ENCODE results near the gene COL15A1.
A peak's percentile ranks its signal among the peaks of the same experiment; 100 is the strongest.

Gene COL15A1

DNA sequence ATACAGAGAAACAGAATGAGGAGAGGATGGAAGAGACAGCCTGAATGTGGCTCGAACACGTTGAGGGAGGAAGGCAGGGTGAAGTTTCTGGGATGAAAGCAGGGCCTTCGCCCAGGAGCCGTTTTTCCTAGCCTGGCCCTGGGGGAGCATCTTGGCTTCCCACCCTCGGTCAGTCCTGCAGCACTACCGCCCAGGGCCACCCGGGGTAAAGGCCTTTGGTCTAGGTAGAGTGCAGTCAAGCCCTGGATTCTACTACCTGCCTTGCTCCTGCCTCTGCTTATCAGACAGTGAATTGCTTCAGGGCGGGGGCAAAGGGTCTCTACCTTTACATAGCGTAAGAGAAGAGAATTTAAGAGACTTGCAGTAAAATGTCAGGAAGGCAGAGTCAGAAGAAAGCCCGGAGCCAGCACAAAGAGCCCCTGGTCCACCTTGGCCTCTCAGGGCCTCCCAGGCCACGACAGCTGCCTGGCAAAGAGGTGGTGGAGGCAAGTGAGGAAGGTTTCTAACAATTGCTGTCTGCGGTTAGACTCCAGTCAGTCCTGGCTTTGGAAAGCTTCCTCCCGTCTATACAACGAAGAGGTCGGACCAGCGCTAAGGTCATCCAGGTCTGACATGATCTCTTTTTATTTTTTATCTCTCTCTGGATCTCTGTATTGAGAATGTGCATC, 17.9 kb downstream of the COL15A1 start:
- Histone ChIP-seq H4K91ac (ENCODE audit: low read depth, low read length) (no peak overlapping the region), H2BK120ac (ENCODE audit: insufficient read depth, low read length, poor library complexity) (no peak overlapping the region), H2AFZ (ENCODE audit: insufficient read depth, low read length, poor library complexity) (no peak overlapping the region), H3K4me2 (ENCODE audit: low read length) (no peak overlapping the region), H3K79me2 (ENCODE audit: control insufficient read depth, insufficient read depth, low read length, poor library complexity) (no peaks in the 10 kb centered on the region), H3K27me3 (ENCODE audit: insufficient read depth, low read length) (no peaks in the 10 kb centered on the region), H3K4me1 (ENCODE audit: control insufficient read depth in 1 of 2, insufficient read depth in 2 of 2, low read length in 2 of 2) (peaks cover 0 to 2% of the 10 kb centered on the region in 2 experiments), H3K23ac (ENCODE audit: low read length) (no peak overlapping the region), H3K79me1 (ENCODE audit: low read length) (no peaks in the 10 kb centered on the region), H2AK5ac (ENCODE audit: low read length) (no peak overlapping the region), H4K12ac (ENCODE audit: low read depth, low read length) (no peak overlapping the region), H3K4ac (ENCODE audit: low read depth, low read length) (no peak overlapping the region), H3K27ac (ENCODE audit: low read depth, low read length) (no peak overlapping the region), H3K9ac (ENCODE audit: low read length) (no peak overlapping the region), H3K18ac (ENCODE audit: low read length) (no peak overlapping the region), H3K9me3 (ENCODE audit: insufficient read depth, low read depth, low read length) (no peaks in the 10 kb centered on the region), H3K14ac (ENCODE audit: low read length) (no peak overlapping the region), H4K8ac (ENCODE audit: low read depth, low read length) (no peak overlapping the region), H3K36me3 (ENCODE audit: control insufficient read depth in 1 of 2, insufficient read depth in 2 of 2, low read length in 2 of 2) (no peaks in the 10 kb centered on the region), H3K4me3 (ENCODE audit: low read depth, low read length) (no peak overlapping the region), H2BK5ac (ENCODE audit: low read depth, low read length, poor library complexity) (no peak overlapping the region), H2BK12ac (ENCODE audit: low read length) (no peak overlapping the region)
- no CpG with 5 or more reads among the region's 16 CpGs for WGBS (ENCODE audit: extremely low coverage, insufficient coverage, insufficient read length)
- DNase-seq = no peak

DNA sequence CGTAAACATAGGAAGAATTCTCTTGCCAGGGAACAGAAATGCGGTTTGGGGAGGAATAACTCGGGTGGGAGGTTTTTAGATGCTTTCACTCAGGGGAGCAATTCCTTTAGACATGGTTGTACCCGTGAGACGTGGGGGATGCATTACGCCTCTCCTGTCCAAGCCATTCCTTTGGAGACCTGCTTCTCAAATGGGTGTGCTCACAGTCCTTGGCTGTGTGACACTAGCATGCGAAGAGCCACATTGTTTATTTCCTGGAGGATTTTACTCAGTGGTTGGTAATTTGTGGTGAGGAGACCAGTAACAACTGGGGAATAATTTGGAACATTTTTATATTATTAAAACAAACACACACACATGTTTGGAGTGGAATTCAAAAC, 18.5 kb downstream of the COL15A1 start:
- Histone ChIP-seq H3K23ac (ENCODE audit: low read length) (no peak overlapping the region), H3K9ac (ENCODE audit: low read length) (no peak overlapping the region), H2BK5ac (ENCODE audit: low read depth, low read length, poor library complexity) (no peak overlapping the region), H2BK12ac (ENCODE audit: low read length) (no peak overlapping the region), H2BK120ac (ENCODE audit: insufficient read depth, low read length, poor library complexity) (no peak overlapping the region), H3K4me3 (ENCODE audit: low read depth, low read length) (no peak overlapping the region), H3K4ac (ENCODE audit: low read depth, low read length) (no peak overlapping the region), H4K91ac (ENCODE audit: low read depth, low read length) (no peak overlapping the region), H3K79me2 (ENCODE audit: control insufficient read depth, insufficient read depth, low read length, poor library complexity) (no peaks in the 10 kb centered on the region), H3K18ac (ENCODE audit: low read length) (no peak overlapping the region), H2AFZ (ENCODE audit: insufficient read depth, low read length, poor library complexity) (no peak overlapping the region), H2AK5ac (ENCODE audit: low read length) (no peak overlapping the region), H3K14ac (ENCODE audit: low read length) (no peak overlapping the region), H3K4me1 (ENCODE audit: control insufficient read depth in 1 of 2, insufficient read depth in 2 of 2, low read length in 2 of 2) (peaks cover 0 to 2% of the 10 kb centered on the region in 2 experiments), H3K27ac (ENCODE audit: low read depth, low read length) (no peak overlapping the region), H3K27me3 (ENCODE audit: insufficient read depth, low read length) (no peaks in the 10 kb centered on the region), H4K12ac (ENCODE audit: low read depth, low read length) (no peak overlapping the region), H3K4me2 (ENCODE audit: low read length) (no peak overlapping the region), H4K8ac (ENCODE audit: low read depth, low read length) (no peak overlapping the region), H3K36me3 (ENCODE audit: control insufficient read depth in 1 of 2, insufficient read depth in 2 of 2, low read length in 2 of 2) (no peaks in the 10 kb centered on the region), H3K79me1 (ENCODE audit: low read length) (no peaks in the 10 kb centered on the region), H3K9me3 (ENCODE audit: insufficient read depth, low read depth, low read length) (no peaks in the 10 kb centered on the region)
- no CpG with 5 or more reads among the region's 7 CpGs for WGBS (ENCODE audit: extremely low coverage, insufficient coverage, insufficient read length)
- DNase-seq = no peak

DNA sequence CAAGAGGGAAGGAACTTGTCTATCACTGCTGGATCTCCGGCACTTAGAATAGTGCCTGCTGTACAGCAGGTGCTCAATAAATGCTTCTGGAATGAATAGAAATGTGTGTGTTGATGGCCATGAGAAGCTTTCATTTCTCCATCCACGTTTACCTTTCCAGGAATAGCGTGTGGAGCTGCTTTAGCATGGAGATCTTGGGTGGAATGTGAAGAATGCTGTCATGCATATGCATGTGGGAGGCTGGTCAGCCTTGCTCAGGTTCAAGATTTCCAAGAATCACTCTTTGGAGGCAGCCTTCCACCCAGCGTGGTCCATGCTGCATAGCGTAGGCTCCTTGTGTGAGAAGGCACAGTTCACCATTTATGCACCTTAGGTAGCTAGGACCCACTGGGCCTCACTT, 19.2 kb downstream of the COL15A1 start:
- H4K12ac ChIP-seq (ENCODE audit: low read depth, low read length) = no peak overlapping the region
- no peak overlapping the region for H3K4ac ChIP-seq (ENCODE audit: low read depth, low read length)
- no peak overlapping the region for H4K8ac ChIP-seq (ENCODE audit: low read depth, low read length)
- no peak overlapping the region for H2AK5ac ChIP-seq (ENCODE audit: low read length)
- no peaks in the 10 kb centered on the region for H3K36me3 ChIP-seq (ENCODE audit: control insufficient read depth in 1 of 2, insufficient read depth in 2 of 2, low read length in 2 of 2)
- H3K14ac ChIP-seq (ENCODE audit: low read length) = no peak overlapping the region
- H2BK120ac ChIP-seq (ENCODE audit: insufficient read depth, low read length, poor library complexity) = no peak overlapping the region
- H3K23ac ChIP-seq (ENCODE audit: low read length) = no peak overlapping the region
- WGBS (ENCODE audit: extremely low coverage, insufficient coverage, insufficient read length) = no CpG with 5 or more reads among the region's 5 CpGs
- no peak overlapping the region for H4K91ac ChIP-seq (ENCODE audit: low read depth, low read length)
- H3K79me1 ChIP-seq (ENCODE audit: low read length) = no peaks in the 10 kb centered on the region
- H3K18ac ChIP-seq (ENCODE audit: low read length) = no peak overlapping the region
- no peak overlapping the region for H2BK5ac ChIP-seq (ENCODE audit: low read depth, low read length, poor library complexity)
- no peaks in the 10 kb centered on the region for H3K27me3 ChIP-seq (ENCODE audit: insufficient read depth, low read length)
- H3K4me3 ChIP-seq (ENCODE audit: low read depth, low read length) = no peak overlapping the region
- H3K4me2 ChIP-seq (ENCODE audit: low read length) = no peak overlapping the region
- no peaks in the 10 kb centered on the region for H3K79me2 ChIP-seq (ENCODE audit: control insufficient read depth, insufficient read depth, low read length, poor library complexity)
- H3K27ac ChIP-seq (ENCODE audit: low read depth, low read length) = no peak overlapping the region
- H2AFZ ChIP-seq (ENCODE audit: insufficient read depth, low read length, poor library complexity) = no peak overlapping the region
- DNase-seq = peak; percentile 54 to 88
- peaks cover 0 to 2% of the 10 kb centered on the region in 2 experiments for H3K4me1 ChIP-seq (ENCODE audit: control insufficient read depth in 1 of 2, insufficient read depth in 2 of 2, low read length in 2 of 2)
- H3K9me3 ChIP-seq (ENCODE audit: insufficient read depth, low read depth, low read length) = no peaks in the 10 kb centered on the region
- no peak overlapping the region for H3K9ac ChIP-seq (ENCODE audit: low read length)
- H2BK12ac ChIP-seq (ENCODE audit: low read length) = no peak overlapping the region

DNA sequence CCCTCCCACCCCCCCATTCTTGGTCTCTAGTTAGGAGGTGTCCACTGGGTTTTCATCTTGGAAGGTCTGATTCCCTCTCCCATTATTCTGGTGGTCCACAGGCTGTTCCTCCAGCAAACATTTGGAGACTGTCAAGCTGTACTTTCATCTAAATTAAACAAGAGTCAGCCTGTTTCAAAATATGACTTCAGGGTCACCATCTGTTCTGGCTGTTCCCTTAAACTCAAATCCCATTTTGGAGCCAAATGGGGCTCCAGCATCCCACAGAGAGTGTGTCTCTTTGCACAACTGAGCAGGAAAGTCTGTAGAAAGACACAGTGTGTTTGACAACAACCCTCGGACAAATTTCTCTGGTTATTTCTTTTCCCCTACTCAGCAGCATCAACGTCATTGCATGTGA, 20.5 kb downstream of the COL15A1 start:
- H2AFZ ChIP-seq (ENCODE audit: insufficient read depth, low read length, poor library complexity) = no peak overlapping the region
- no peak overlapping the region for H2BK5ac ChIP-seq (ENCODE audit: low read depth, low read length, poor library complexity)
- no peaks in the 10 kb centered on the region for H3K79me1 ChIP-seq (ENCODE audit: low read length)
- no peak overlapping the region for H3K4me2 ChIP-seq (ENCODE audit: low read length)
- no peaks in the 10 kb centered on the region for H3K36me3 ChIP-seq (ENCODE audit: control insufficient read depth in 1 of 2, insufficient read depth in 2 of 2, low read length in 2 of 2)
- no peaks in the 10 kb centered on the region for H3K79me2 ChIP-seq (ENCODE audit: control insufficient read depth, insufficient read depth, low read length, poor library complexity)
- DNase-seq = no peak
- peaks cover 1% of the 10 kb centered on the region for H3K9me3 ChIP-seq (ENCODE audit: insufficient read depth, low read depth, low read length)
- no peak overlapping the region for H3K23ac ChIP-seq (ENCODE audit: low read length)
- H3K27me3 ChIP-seq (ENCODE audit: insufficient read depth, low read length) = no peaks in the 10 kb centered on the region
- no peak overlapping the region for H2AK5ac ChIP-seq (ENCODE audit: low read length)
- no peak overlapping the region for H4K8ac ChIP-seq (ENCODE audit: low read depth, low read length)
- no peak overlapping the region for H3K4ac ChIP-seq (ENCODE audit: low read depth, low read length)
- no peak overlapping the region for H3K27ac ChIP-seq (ENCODE audit: low read depth, low read length)
- H4K12ac ChIP-seq (ENCODE audit: low read depth, low read length) = no peak overlapping the region
- no peak overlapping the region for H3K9ac ChIP-seq (ENCODE audit: low read length)
- H3K4me1 ChIP-seq (ENCODE audit: control insufficient read depth in 1 of 2, insufficient read depth in 2 of 2, low read length in 2 of 2) = peaks cover 0 to 2% of the 10 kb centered on the region in 2 experiments
- no CpG with 5 or more reads among the region's 2 CpGs for WGBS (ENCODE audit: extremely low coverage, insufficient coverage, insufficient read length)
- H3K14ac ChIP-seq (ENCODE audit: low read length) = no peak overlapping the region
- H2BK120ac ChIP-seq (ENCODE audit: insufficient read depth, low read length, poor library complexity) = no peak overlapping the region
- no peak overlapping the region for H3K4me3 ChIP-seq (ENCODE audit: low read depth, low read length)
- no peak overlapping the region for H2BK12ac ChIP-seq (ENCODE audit: low read length)
- H3K18ac ChIP-seq (ENCODE audit: low read length) = no peak overlapping the region
- no peak overlapping the region for H4K91ac ChIP-seq (ENCODE audit: low read depth, low read length)

Measured in trophoblast cell (in vitro differentiated cells and primary cell).